Measurements from ENCODE around the gene TTC39B.

The TTC39B gene

GRCh38 chr9:15293084-15293483 lies 13.9 kb downstream of the TTC39B start:
- H3K36me3 ChIP-seq (ENCODE audit: insufficient read depth, low read length): no peaks in the 10 kb centered on the region
- no peaks in the 10 kb centered on the region for H3K9me3 ChIP-seq (ENCODE audit: control insufficient read depth, insufficient read depth, low read length)
- peaks cover 10% of the 10 kb centered on the region for H3K4me1 ChIP-seq (ENCODE audit: insufficient read depth, low read length)
- no peak overlapping the region for H3K9ac ChIP-seq (ENCODE audit: low read depth, low read length)

GRCh38 chr9:15289603-15290002 lies 17.4 kb downstream of the TTC39B start:
- Histone ChIP-seq H3K9ac (ENCODE audit: low read depth, low read length) (no peak overlapping the region; the same call in 1 of the 2 replicates), H3K36me3 (ENCODE audit: insufficient read depth, low read length) (no peaks in the 10 kb centered on the region), H3K9me3 (ENCODE audit: control insufficient read depth, insufficient read depth, low read length) (no peaks in the 10 kb centered on the region), H3K4me1 (ENCODE audit: insufficient read depth, low read length) (peaks cover 10% of the 10 kb centered on the region; the same call in 1 of the 2 replicates)

GRCh38 chr9:15287309-15287708 lies 19.7 kb downstream of the TTC39B start:
- Histone ChIP-seq H3K9me3 (ENCODE audit: control insufficient read depth, insufficient read depth, low read length) (no peaks in the 10 kb centered on the region), H3K9ac (ENCODE audit: low read depth, low read length) (no peak overlapping the region), H3K36me3 (ENCODE audit: insufficient read depth, low read length) (no peaks in the 10 kb centered on the region), H3K4me1 (ENCODE audit: insufficient read depth, low read length) (peaks cover 10% of the 10 kb centered on the region; the same call in 1 of the 2 replicates)

GRCh38 chr9:15286161-15286821 lies 20.7 kb downstream of the TTC39B start:
- Histone ChIP-seq H3K9ac (ENCODE audit: low read depth, low read length) (no peak overlapping the region), H3K36me3 (ENCODE audit: insufficient read depth, low read length) (no peaks in the 10 kb centered on the region), H3K4me1 (ENCODE audit: insufficient read depth, low read length) (peaks cover 10% of the 10 kb centered on the region; the same call in 1 of the 2 replicates), H3K9me3 (ENCODE audit: control insufficient read depth, insufficient read depth, low read length) (no peaks in the 10 kb centered on the region)

- Histone ChIP-seq H3K4me1 (ENCODE audit: insufficient read depth, low read length) (no peaks in the 10 kb centered on the region), H3K9ac (ENCODE audit: low read depth, low read length) (no peak overlapping the region), H3K36me3 (ENCODE audit: insufficient read depth, low read length) (no peaks in the 10 kb centered on the region), H3K9me3 (ENCODE audit: control insufficient read depth, insufficient read depth, low read length) (no peaks in the 10 kb centered on the region)
These were observed 24.3 kb downstream of the TTC39B start for GRCh38 chr9:15282567-15283285.

- H3K4me1 ChIP-seq (ENCODE audit: insufficient read depth, low read length): no peaks in the 10 kb centered on the region
- H3K36me3 ChIP-seq (ENCODE audit: insufficient read depth, low read length): no peaks in the 10 kb centered on the region
- no peak overlapping the region for H3K9ac ChIP-seq (ENCODE audit: low read depth, low read length)
- H3K9me3 ChIP-seq (ENCODE audit: control insufficient read depth, insufficient read depth, low read length): no peaks in the 10 kb centered on the region
These were observed 26.4 kb downstream of the TTC39B start for GRCh38 chr9:15280647-15281046.

GRCh38 chr9:15278839-15279238 lies 28.2 kb downstream of the TTC39B start:
- Histone ChIP-seq H3K36me3 (ENCODE audit: insufficient read depth, low read length) (no peaks in the 10 kb centered on the region), H3K4me1 (ENCODE audit: insufficient read depth, low read length) (no peaks in the 10 kb centered on the region), H3K9me3 (ENCODE audit: control insufficient read depth, insufficient read depth, low read length) (no peaks in the 10 kb centered on the region), H3K9ac (ENCODE audit: low read depth, low read length) (no peak overlapping the region)

- Histone ChIP-seq H3K36me3 (ENCODE audit: insufficient read depth, low read length) (no peaks in the 10 kb centered on the region), H3K9me3 (ENCODE audit: control insufficient read depth, insufficient read depth, low read length) (no peaks in the 10 kb centered on the region), H3K9ac (ENCODE audit: low read depth, low read length) (no peak overlapping the region), H3K4me1 (ENCODE audit: insufficient read depth, low read length) (no peaks in the 10 kb centered on the region)
These were observed 28.8 kb downstream of the TTC39B start for GRCh38 chr9:15278091-15278687.

GRCh38 chr9:15277400-15278090 lies 29.5 kb downstream of the TTC39B start:
- Histone ChIP-seq H3K4me1 (ENCODE audit: insufficient read depth, low read length) (no peaks in the 10 kb centered on the region), H3K9me3 (ENCODE audit: control insufficient read depth, insufficient read depth, low read length) (no peaks in the 10 kb centered on the region), H3K36me3 (ENCODE audit: insufficient read depth, low read length) (no peaks in the 10 kb centered on the region), H3K9ac (ENCODE audit: low read depth, low read length) (no peak overlapping the region)

- no peak overlapping the region for H3K9ac ChIP-seq (ENCODE audit: low read depth, low read length)
- no peaks in the 10 kb centered on the region for H3K36me3 ChIP-seq (ENCODE audit: insufficient read depth, low read length)
These were observed 30.6 kb downstream of the TTC39B start for GRCh38 chr9:15276328-15276938.

GRCh38 chr9:15274425-15274824 lies 32.6 kb downstream of the TTC39B start:
- no peak overlapping the region for H3K9ac ChIP-seq (ENCODE audit: low read depth, low read length)
- H3K36me3 ChIP-seq (ENCODE audit: insufficient read depth, low read length): no peaks in the 10 kb centered on the region
- no peaks in the 10 kb centered on the region for H3K9me3 ChIP-seq (ENCODE audit: control insufficient read depth, insufficient read depth, low read length)
- H3K4me1 ChIP-seq (ENCODE audit: insufficient read depth, low read length): no peaks in the 10 kb centered on the region

More at GRCh38 chr9:15276328-15276938, 30.6 kb downstream of the TTC39B start:
- Histone ChIP-seq H3K9me3 (ENCODE audit: control insufficient read depth, insufficient read depth, low read length) (no peaks in the 10 kb centered on the region), H3K4me1 (ENCODE audit: insufficient read depth, low read length) (no peaks in the 10 kb centered on the region)

GRCh38 chr9:15272377-15272928 lies 34.6 kb downstream of the TTC39B start:
- Histone ChIP-seq H3K9ac (ENCODE audit: low read depth, low read length) (no peak overlapping the region), H3K4me1 (ENCODE audit: insufficient read depth, low read length) (no peaks in the 10 kb centered on the region), H3K9me3 (ENCODE audit: control insufficient read depth, insufficient read depth, low read length) (no peaks in the 10 kb centered on the region), H3K36me3 (ENCODE audit: insufficient read depth, low read length) (no peaks in the 10 kb centered on the region)

GRCh38 chr9:15271403-15271802 lies 35.6 kb downstream of the TTC39B start:
- Histone ChIP-seq H3K9ac (ENCODE audit: low read depth, low read length) (no peak overlapping the region), H3K9me3 (ENCODE audit: control insufficient read depth, insufficient read depth, low read length) (no peaks in the 10 kb centered on the region), H3K36me3 (ENCODE audit: insufficient read depth, low read length) (no peaks in the 10 kb centered on the region; the same call in 1 of the 2 replicates), H3K4me1 (ENCODE audit: insufficient read depth, low read length) (no peaks in the 10 kb centered on the region)

- Histone ChIP-seq H3K9me3 (ENCODE audit: control insufficient read depth, insufficient read depth, low read length) (no peaks in the 10 kb centered on the region), H3K9ac (ENCODE audit: low read depth, low read length) (no peak overlapping the region), H3K36me3 (ENCODE audit: insufficient read depth, low read length) (no peaks in the 10 kb centered on the region; the same call in 1 of the 2 replicates), H3K4me1 (ENCODE audit: insufficient read depth, low read length) (no peaks in the 10 kb centered on the region)
These were observed 38.2 kb downstream of the TTC39B start for GRCh38 chr9:15268782-15269181.

Measured in ES-I3 (cell line).